Measurements from ENCODE around the gene SDF2L1.

Gene SDF2L1

DNA sequence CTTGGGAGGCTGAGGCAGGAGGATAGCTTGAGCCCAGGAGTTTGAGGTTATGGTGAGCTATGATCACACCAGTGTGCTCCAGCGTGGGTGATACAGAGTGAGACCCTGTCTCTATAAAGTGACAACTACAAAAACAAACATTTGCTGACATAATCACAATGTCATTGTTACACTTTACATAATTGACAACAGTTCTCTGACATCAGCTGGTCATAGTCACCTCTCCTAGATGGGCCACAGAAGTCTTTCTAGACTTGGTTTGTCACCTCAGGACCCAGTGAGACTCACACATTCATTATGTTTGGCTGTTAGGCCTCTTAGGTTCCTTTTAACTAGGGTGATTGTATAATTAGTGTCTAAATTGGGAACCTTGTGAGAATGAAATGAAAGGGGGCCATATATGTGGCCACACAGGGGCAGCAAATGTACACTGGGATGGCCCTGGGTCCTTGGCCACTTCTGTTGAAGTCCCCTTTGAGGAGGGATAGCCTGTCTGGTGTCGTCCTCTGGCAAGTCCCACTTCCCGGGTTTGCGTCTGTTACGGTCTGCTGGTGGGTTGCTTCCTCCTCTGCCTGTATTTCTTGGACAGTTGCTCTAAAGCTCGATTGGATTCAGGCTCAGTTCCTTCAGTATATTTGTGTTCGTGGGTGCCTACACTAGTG is 17.9 kb downstream of the SDF2L1 start:
- no peak for FAIRE-seq
- no peak for DNase-seq (ENCODE audit: insufficient read length, low spot score)
- TF ChIP-seq TAF1 (IDR thresholded peaks at IDR 0.05; ENCODE audit: low read depth, low read length) (no peak), SPI1 (IDR thresholded peaks at IDR 0.05; ENCODE audit: low read depth, low read length) (no peak), POU2F2 (IDR thresholded peaks at IDR 0.05; ENCODE audit: low read depth, low read length) (no peak)

DNA sequence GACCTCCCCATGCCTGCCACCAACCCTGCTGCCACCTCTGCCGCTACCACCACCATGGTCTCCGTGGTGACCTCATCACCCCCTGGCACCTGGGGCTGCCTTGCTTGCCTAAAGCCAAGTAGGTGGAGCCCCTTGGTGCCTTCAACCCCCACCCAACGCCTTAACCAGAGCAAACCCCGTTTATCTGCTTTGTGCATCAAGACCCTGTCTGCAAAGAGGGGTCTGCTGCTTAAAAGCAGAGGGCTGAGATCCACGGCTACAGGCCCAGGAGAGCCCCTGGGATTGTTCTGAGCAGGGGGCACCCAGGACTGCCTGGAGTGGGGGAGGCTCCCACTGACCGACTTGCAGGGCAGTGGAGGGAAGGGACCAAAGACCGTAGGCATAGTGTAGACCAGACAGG is 18.8 kb downstream of the SDF2L1 start:
- FAIRE-seq (no peak), DNase-seq (ENCODE audit: insufficient read length, low spot score) (no peak)
- no peak for TF ChIP-seq POU2F2 (IDR thresholded peaks at IDR 0.05; ENCODE audit: low read depth, low read length)
- TF ChIP-seq PAX5 (IDR thresholded peaks at IDR 0.05; ENCODE audit: insufficient read depth, low read length, severe bottlenecking): no peak
- TF ChIP-seq SPI1 (IDR thresholded peaks at IDR 0.05; ENCODE audit: low read depth, low read length): no peak
- TF ChIP-seq POLR2A (IDR thresholded peaks at IDR 0.05; ENCODE audit: low read depth, low read length): no peak
- no peak for TF ChIP-seq POLR2AphosphoS5 (IDR thresholded peaks at IDR 0.05; ENCODE audit: low read depth, low read length)

- no peak for FAIRE-seq
- DNase-seq (ENCODE audit: insufficient read length, low spot score): no peak
- TF ChIP-seq POLR2A (IDR thresholded peaks at IDR 0.05; ENCODE audit: low read depth, low read length) (no peak), POU2F2 (IDR thresholded peaks at IDR 0.05; ENCODE audit: low read depth, low read length) (no peak)
Observed at GRCh38 chr22:21661991-21662390, 19.9 kb downstream of the SDF2L1 start.

- TF ChIP-seq POU2F2 (IDR thresholded peaks at IDR 0.05; ENCODE audit: low read depth, low read length): no peak
- no peak for TF ChIP-seq TAF1 (IDR thresholded peaks at IDR 0.05; ENCODE audit: low read depth, low read length)
- no peak for TF ChIP-seq POLR2A (IDR thresholded peaks at IDR 0.05; ENCODE audit: low read depth, low read length)
- no peak for TF ChIP-seq PAX5 (IDR thresholded peaks at IDR 0.05; ENCODE audit: insufficient read depth, low read length, severe bottlenecking)
- DNase-seq (ENCODE audit: insufficient read length, low spot score) (no peak), FAIRE-seq (no peak)
Observed at GRCh38 chr22:21663738-21664137, 21.6 kb downstream of the SDF2L1 start.

DNA sequence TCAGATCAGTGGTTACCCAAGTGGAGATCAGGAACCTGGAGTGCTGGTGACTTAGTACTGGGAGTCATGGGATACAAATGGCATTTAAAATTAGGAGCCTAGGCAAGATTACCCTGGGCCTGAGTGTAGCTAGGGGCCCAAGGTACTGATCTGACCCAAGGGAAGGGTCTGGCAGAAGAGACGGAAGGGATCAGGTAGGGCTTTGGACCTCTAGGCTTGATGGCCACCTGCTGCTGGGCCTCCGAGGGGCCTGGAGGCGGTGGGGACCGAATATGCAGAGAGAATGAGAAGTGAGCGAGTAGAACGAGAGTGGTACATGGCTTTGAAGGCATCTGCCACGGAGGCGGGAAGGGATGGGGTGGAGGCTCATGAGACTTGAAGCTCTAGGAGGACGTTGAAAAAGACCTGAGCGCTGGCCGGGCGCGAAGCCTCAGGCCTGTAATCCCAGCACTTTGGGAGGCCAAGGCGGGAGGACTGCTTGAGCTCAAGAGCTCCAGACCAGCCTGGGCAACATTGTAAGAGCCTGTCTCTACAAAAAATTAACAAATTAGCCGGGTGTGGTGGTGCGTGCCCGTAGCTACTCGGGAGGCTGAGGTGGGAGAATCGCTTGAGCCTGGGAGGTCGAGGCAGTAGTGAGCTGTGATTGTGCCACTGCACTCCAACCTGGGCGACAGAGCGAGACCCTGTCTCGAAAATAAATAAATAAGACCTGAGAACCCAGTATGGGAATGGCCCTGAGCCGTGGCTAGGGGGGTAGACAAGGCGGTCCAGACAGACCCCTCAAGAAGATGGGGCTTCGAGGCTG is 23.1 kb downstream of the SDF2L1 start:
- no peak for TF ChIP-seq TAF1 (IDR thresholded peaks at IDR 0.05; ENCODE audit: low read depth, low read length)
- no peak for DNase-seq (ENCODE audit: insufficient read length, low spot score)
- no peak for FAIRE-seq

GRCh38 chr22:21666786-21667185 is 24.7 kb downstream of the SDF2L1 start:
- TF ChIP-seq POLR2AphosphoS5 (IDR thresholded peaks at IDR 0.05; ENCODE audit: low read depth, low read length) (no peak), POLR2A (IDR thresholded peaks at IDR 0.05; ENCODE audit: low read depth, low read length) (no peak), PAX5 (IDR thresholded peaks at IDR 0.05; ENCODE audit: insufficient read depth, low read length, severe bottlenecking) (no peak), SPI1 (IDR thresholded peaks at IDR 0.05; ENCODE audit: low read depth, low read length) (no peak), POU2F2 (IDR thresholded peaks at IDR 0.05; ENCODE audit: low read depth, low read length) (no peak), TAF1 (IDR thresholded peaks at IDR 0.05; ENCODE audit: low read depth, low read length) (no peak)
- FAIRE-seq: no peak
- DNase-seq (ENCODE audit: insufficient read length, low spot score): no peak

DNA sequence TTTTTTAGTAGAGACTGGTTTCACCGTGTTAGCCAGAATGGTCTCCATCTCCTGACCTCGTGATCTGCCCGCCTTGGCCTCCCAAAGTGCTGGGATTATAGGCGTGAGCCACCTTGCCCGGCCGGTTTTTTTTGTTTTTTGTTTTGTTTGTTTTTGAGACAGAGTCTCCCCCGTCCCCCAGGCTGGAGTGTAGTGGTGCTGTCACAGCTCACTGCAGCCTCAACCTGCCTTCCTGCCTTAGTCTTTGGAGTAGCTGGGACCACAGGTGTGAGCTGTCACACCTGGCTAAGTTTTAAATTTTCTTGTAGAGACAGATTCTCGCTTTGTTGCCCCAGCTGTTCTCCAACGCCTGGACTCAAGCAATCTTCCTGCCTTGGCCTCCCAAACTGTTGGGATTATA is 26.9 kb downstream of the SDF2L1 start:
- TF ChIP-seq TAF1 (IDR thresholded peaks at IDR 0.05; ENCODE audit: low read depth, low read length): no peak
- TF ChIP-seq POU2F2 (IDR thresholded peaks at IDR 0.05; ENCODE audit: low read depth, low read length): no peak
- no peak for TF ChIP-seq SPI1 (IDR thresholded peaks at IDR 0.05; ENCODE audit: low read depth, low read length)
- no peak for TF ChIP-seq PAX5 (IDR thresholded peaks at IDR 0.05; ENCODE audit: insufficient read depth, low read length, severe bottlenecking)
- TF ChIP-seq POLR2A (IDR thresholded peaks at IDR 0.05; ENCODE audit: low read depth, low read length): no peak
- no peak for TF ChIP-seq POLR2AphosphoS5 (IDR thresholded peaks at IDR 0.05; ENCODE audit: low read depth, low read length)
- FAIRE-seq (no peak), DNase-seq (ENCODE audit: insufficient read length, low spot score) (no peak)

GRCh38 chr22:21672107-21672629 is 30.1 kb downstream of the SDF2L1 start:
- TF ChIP-seq SPI1 (IDR thresholded peaks at IDR 0.05; ENCODE audit: low read depth, low read length): peak; percentile 80
- no peak for TF ChIP-seq PAX5 (IDR thresholded peaks at IDR 0.05; ENCODE audit: insufficient read depth, low read length, severe bottlenecking)
- DNase-seq (ENCODE audit: insufficient read length, low spot score): no peak
- no peak for FAIRE-seq

GRCh38 chr22:21673534-21674321 is 31.6 kb downstream of the SDF2L1 start:
- DNase-seq (ENCODE audit: insufficient read length, low spot score) (no peak), FAIRE-seq (no peak)
- TF ChIP-seq POLR2A (IDR thresholded peaks at IDR 0.05; ENCODE audit: low read depth, low read length) (no peak), POLR2AphosphoS5 (IDR thresholded peaks at IDR 0.05; ENCODE audit: low read depth, low read length) (no peak), TAF1 (IDR thresholded peaks at IDR 0.05; ENCODE audit: low read depth, low read length) (no peak), SPI1 (IDR thresholded peaks at IDR 0.05; ENCODE audit: low read depth, low read length) (no peak), POU2F2 (IDR thresholded peaks at IDR 0.05; ENCODE audit: low read depth, low read length) (no peak), PAX5 (IDR thresholded peaks at IDR 0.05; ENCODE audit: insufficient read depth, low read length, severe bottlenecking) (no peak)

Measured in GM12891 (cell line).